GM13976 (cell line): ENCODE measurements around the gene RNF133.

ENCODE experiments used
- DNase-seq: peaks from one replicate; pipeline ENCODE4 v3.0.0; 2012; ENCODE audit warnings: low spot score
- CTCF ChIP-seq: IDR thresholded peaks from 2 replicates; pipeline ENCODE4 v1.5.1; 2012; ENCODE audit warnings: borderline replicate concordance, mild to moderate bottlenecking; ENCODE audit not compliant: insufficient read depth; ENCODE audit errors: extremely low read depth, missing control alignments, control extremely low read depth
- in situ Hi-C: fragments of 300-500 bp; cut with MboI; formaldehyde crosslinking; loops from one replicate; pipeline ENCODE4 v1.12.0; 2022; ENCODE audit warnings: low sequenced_read_pairs, mixed read lengths, inconsistent platforms; ENCODE audit not compliant: unreplicated experiment

RNF133 gene

GRCh38 chr7:122651451-122651850 lies 47.5 kb downstream of the RNF133 start:
- in situ Hi-C loops, result no loop called here
- DNase-seq, result no peak
- no peak for TF ChIP-seq CTCF
